Measurements from ENCODE around the gene MB. TPM values are rescaled to one million over a fixed set of nuclear protein-coding genes. Genes with fewer than 3 reads are reported as not detected.

The MB gene
- total and polyA plus RNA-seq, 4 donors: 1.3 to 3.1 (median 1.8) TPM

GRCh38 chr22:35587896-35588295 lies 29.2 kb downstream of the MB start:
- ATAC-seq (ENCODE audit: insufficient read depth, low FRiP score) (no peak), DNase-seq (no peak)
- TF ChIP-seq, protein P1, sequence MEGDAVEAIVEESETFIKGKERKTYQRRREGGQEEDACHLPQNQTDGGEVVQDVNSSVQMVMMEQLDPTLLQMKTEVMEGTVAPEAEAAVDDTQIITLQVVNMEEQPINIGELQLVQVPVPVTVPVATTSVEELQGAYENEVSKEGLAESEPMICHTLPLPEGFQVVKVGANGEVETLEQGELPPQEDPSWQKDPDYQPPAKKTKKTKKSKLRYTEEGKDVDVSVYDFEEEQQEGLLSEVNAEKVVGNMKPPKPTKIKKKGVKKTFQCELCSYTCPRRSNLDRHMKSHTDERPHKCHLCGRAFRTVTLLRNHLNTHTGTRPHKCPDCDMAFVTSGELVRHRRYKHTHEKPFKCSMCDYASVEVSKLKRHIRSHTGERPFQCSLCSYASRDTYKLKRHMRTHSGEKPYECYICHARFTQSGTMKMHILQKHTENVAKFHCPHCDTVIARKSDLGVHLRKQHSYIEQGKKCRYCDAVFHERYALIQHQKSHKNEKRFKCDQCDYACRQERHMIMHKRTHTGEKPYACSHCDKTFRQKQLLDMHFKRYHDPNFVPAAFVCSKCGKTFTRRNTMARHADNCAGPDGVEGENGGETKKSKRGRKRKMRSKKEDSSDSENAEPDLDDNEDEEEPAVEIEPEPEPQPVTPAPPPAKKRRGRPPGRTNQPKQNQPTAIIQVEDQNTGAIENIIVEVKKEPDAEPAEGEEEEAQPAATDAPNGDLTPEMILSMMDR (IDR thresholded peaks at IDR 0.05; ENCODE audit: control extremely low read depth, extremely low read depth): no peak
- H3K9ac ChIP-seq (ENCODE audit: insufficient read depth in 1 of 2, low read length in 2 of 2): no peak overlapping the region
- no peaks in the 10 kb centered on the region for H3K9me3 ChIP-seq (ENCODE audit: control insufficient read depth in 4 of 4, insufficient read depth in 3 of 4, low read length in 3 of 4)
- WGBS, 2 donors: 64 to 88% methylated on average over 5 of the region's 5 CpGs
- H3K27me3 ChIP-seq (ENCODE audit: control insufficient read depth in 3 of 3, insufficient read depth in 3 of 3, low read length in 2 of 3): no peaks in the 10 kb centered on the region
- peaks cover 0 to 7% (median 2%) of the 10 kb centered on the region in 5 donors for H3K4me1 ChIP-seq (ENCODE audit: control insufficient read depth in 5 of 5, insufficient read depth in 5 of 5, low read length in 5 of 5)
- no peaks in the 10 kb centered on the region for H3K36me3 ChIP-seq (ENCODE audit: control insufficient read depth in 4 of 4, insufficient read depth in 4 of 4, low read length in 4 of 4)
- no peak overlapping the region for H3K4me3 ChIP-seq
- H3K27ac ChIP-seq (ENCODE audit: low read depth in 1 of 2, low read length in 1 of 2): peak overlapping the region; percentile 31 to 74

DNA sequence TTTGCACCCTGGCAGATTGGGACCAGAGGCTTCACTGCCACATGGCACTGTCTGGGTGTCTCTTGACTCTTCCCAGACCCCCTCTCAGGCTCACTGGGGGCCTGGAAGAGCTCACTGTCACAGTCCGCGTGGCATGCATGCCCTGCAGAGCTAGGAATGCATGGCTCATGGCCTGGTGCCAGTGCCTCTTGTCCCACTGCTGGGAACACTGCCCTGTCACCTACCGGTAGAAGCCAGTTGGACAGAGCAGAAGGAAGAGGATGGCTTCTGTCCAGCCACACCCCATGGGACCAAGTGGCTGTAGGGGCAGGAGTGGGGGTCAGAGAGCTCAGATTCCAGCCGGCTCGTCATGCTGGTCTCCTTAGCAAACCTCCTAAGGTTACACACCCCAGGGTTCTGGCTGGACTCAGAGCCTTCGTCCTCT lies 29.7 kb downstream of the MB start:
- peak overlapping the region; percentile 31 to 74 for H3K27ac ChIP-seq (ENCODE audit: low read depth in 1 of 2, low read length in 1 of 2)
- no peaks in the 10 kb centered on the region for H3K27me3 ChIP-seq (ENCODE audit: control insufficient read depth in 3 of 3, insufficient read depth in 3 of 3, low read length in 2 of 3)
- no peaks in the 10 kb centered on the region for H3K9me3 ChIP-seq (ENCODE audit: control insufficient read depth in 4 of 4, insufficient read depth in 3 of 4, low read length in 3 of 4)
- 63 to 78% methylated on average over 6 of the region's 6 CpGs for WGBS, 2 donors
- peaks cover 0 to 5% (median 2%) of the 10 kb centered on the region in 5 donors for H3K4me1 ChIP-seq (ENCODE audit: control insufficient read depth in 5 of 5, insufficient read depth in 5 of 5, low read length in 5 of 5)
- TF ChIP-seq, protein P1 (IDR thresholded peaks at IDR 0.05; ENCODE audit: control extremely low read depth, extremely low read depth): no peak
- no peak overlapping the region for H3K4me3 ChIP-seq
- no peak overlapping the region for H3K9ac ChIP-seq (ENCODE audit: insufficient read depth in 1 of 2, low read length in 2 of 2)
- H3K36me3 ChIP-seq (ENCODE audit: control insufficient read depth in 4 of 4, insufficient read depth in 4 of 4, low read length in 4 of 4): no peaks in the 10 kb centered on the region
- ATAC-seq (ENCODE audit: insufficient read depth, low FRiP score): peak; percentile 51
- DNase-seq: peak; percentile 30 to 55 (median 42)

- H3K27ac ChIP-seq (ENCODE audit: low read depth in 1 of 2, low read length in 1 of 2): peak overlapping the region in 1 of 2 donors; percentile 14
- no peak overlapping the region for H3K4me3 ChIP-seq
- no peak overlapping the region for H3K9ac ChIP-seq (ENCODE audit: insufficient read depth in 1 of 2, low read length in 2 of 2)
- peaks cover 0 to 5% (median 2%) of the 10 kb centered on the region in 5 donors for H3K4me1 ChIP-seq (ENCODE audit: control insufficient read depth in 5 of 5, insufficient read depth in 5 of 5, low read length in 5 of 5)
- ATAC-seq (ENCODE audit: insufficient read depth, low FRiP score) (no peak), DNase-seq (no peak)
- TF ChIP-seq, protein P1 (IDR thresholded peaks at IDR 0.05; ENCODE audit: control extremely low read depth, extremely low read depth): no peak
- H3K27me3 ChIP-seq (ENCODE audit: control insufficient read depth in 3 of 3, insufficient read depth in 3 of 3, low read length in 2 of 3): no peaks in the 10 kb centered on the region
- no peaks in the 10 kb centered on the region for H3K36me3 ChIP-seq (ENCODE audit: control insufficient read depth in 4 of 4, insufficient read depth in 4 of 4, low read length in 4 of 4)
- no peaks in the 10 kb centered on the region for H3K9me3 ChIP-seq (ENCODE audit: control insufficient read depth in 4 of 4, insufficient read depth in 3 of 4, low read length in 3 of 4)
Measured at GRCh38 chr22:35586771-35587170, 30.4 kb downstream of the MB start.
